ENCODE data around the gene NOP56.

NOP56 gene

DNA sequence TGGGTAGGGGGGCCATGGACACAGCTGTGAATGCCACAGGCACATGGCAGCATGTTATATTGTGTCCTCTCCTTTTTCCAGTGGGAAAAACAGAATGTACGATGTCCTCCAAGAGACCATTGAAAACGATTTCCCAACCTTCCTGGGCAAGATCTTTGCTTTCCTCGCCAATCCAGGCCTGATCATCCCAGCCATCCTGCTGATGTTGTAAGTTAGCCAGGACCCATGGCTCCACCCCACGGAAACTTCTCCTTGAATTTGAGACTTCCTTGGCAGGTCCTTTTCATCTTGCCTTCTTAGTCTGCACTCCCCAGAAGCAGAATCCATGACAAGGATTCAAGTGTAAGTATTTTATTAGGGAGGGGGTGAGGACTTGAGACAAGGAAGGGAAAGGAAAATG is 28.2 kb upstream of the NOP56 start:
- ATAC-seq (no peak), DNase-seq (no peak)
- Mint-ChIP-seq H3K9me3 (peaks cover 10% of the 10 kb centered on the region), H3K27ac (no peak overlapping the region), H3K4me3 (no peak overlapping the region), H3K27me3 (peaks cover 16% of the 10 kb centered on the region), H3K4me1 (peaks cover 6% of the 10 kb centered on the region), H3K36me3 (ENCODE audit: low read depth) (no peaks in the 10 kb centered on the region)

DNA sequence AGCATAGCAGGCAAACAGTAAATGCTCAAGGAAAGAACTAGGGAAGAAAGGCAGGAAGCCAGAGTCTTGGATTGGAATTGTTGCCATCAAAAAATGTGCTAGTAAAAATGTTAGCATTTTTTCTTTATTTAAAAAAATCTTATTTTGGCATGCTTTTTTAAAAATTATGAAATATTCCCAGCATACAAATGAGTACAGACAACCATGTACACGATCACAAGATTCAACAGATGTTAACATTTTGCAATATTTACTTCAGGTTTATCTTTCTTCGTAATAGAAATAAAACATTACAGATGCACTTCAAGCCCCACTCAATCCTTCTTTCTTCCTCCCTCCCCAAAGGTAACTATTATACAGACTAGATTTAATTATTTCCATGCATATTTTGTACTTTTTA is 27.4 kb upstream of the NOP56 start:
- Mint-ChIP-seq H3K27me3 (peaks cover 16% of the 10 kb centered on the region), H3K9me3 (peaks cover 13% of the 10 kb centered on the region)

DNA sequence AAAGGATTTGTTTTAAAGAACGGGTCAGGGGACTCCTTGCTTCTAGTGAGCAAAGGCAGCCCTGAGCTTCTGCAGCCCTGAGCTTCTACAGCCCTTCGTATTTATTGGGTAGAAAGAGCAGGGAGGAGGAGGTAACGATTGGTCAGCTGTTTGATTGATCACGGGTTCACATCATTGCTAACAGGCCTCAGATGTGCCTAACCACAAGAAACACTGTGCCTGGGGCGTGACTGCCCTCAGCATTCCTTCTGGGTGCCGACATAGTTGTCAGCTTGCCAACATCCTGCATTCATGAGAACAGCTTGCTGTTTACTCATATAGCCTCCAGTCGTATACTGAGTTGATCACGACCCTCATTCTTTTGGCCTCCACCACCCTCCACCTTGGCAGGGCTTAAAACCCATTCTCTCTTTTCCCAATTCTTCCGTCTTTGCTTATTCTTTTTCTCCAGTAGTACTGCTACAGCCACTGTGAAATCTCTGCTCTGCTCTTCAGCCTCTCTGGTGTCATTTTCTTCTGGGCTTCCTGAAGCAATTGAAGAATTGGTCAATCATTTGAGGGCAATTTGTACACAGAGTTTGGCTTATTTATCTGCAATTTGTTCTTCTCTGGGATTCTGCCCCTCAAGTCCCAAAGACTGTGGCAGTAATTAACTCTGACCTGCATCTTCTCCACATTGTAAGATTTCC is 25.4 kb upstream of the NOP56 start:
- H3K27me3 Mint-ChIP-seq: peaks cover 26% of the 10 kb centered on the region
- DNase-seq (no peak), ATAC-seq (no peak)
- H3K9me3 Mint-ChIP-seq: peaks cover 21% of the 10 kb centered on the region
- no peak overlapping the region for H3K27ac Mint-ChIP-seq
- no peaks in the 10 kb centered on the region for H3K4me1 Mint-ChIP-seq
- H3K4me3 Mint-ChIP-seq: no peak overlapping the region
- peaks cover 1% of the 10 kb centered on the region for H3K36me3 Mint-ChIP-seq (ENCODE audit: low read depth)

More for the DNA sequence above, 27.4 kb upstream of the NOP56 start:
- H3K4me1 Mint-ChIP-seq: peaks cover 5% of the 10 kb centered on the region
- DNase-seq: no peak
- no peaks in the 10 kb centered on the region for H3K36me3 Mint-ChIP-seq (ENCODE audit: low read depth)
- H3K4me3 Mint-ChIP-seq: no peak overlapping the region
- no peak overlapping the region for H3K27ac Mint-ChIP-seq
- no peak for ATAC-seq

DNA sequence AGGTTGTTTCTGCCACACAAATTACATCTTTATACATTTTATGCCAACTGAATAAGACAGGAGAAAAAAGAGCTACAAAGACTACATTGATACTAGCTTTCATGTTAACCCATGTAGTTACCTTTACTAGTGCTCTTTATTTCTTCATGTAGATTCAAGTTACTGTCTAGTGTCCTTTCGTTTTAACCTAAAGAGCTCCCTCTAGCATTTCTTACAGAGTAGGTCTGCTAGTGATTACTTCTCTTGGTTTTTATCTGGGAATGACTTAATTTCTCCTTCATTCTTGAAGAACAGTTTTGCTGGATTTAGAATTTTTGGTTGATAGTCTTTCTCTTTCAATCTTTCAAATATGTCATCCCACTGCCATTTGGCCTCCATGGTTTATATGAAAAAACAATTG is 21.2 kb upstream of the NOP56 start:
- no peak overlapping the region for H3K4me3 Mint-ChIP-seq
- no peak for ATAC-seq
- peaks cover 16% of the 10 kb centered on the region for H3K9me3 Mint-ChIP-seq
- H3K27me3 Mint-ChIP-seq: peaks cover 43% of the 10 kb centered on the region
- DNase-seq: no peak
- no peak overlapping the region for H3K27ac Mint-ChIP-seq
- H3K4me1 Mint-ChIP-seq: no peaks in the 10 kb centered on the region
- H3K36me3 Mint-ChIP-seq (ENCODE audit: low read depth): peaks cover 1% of the 10 kb centered on the region

DNA sequence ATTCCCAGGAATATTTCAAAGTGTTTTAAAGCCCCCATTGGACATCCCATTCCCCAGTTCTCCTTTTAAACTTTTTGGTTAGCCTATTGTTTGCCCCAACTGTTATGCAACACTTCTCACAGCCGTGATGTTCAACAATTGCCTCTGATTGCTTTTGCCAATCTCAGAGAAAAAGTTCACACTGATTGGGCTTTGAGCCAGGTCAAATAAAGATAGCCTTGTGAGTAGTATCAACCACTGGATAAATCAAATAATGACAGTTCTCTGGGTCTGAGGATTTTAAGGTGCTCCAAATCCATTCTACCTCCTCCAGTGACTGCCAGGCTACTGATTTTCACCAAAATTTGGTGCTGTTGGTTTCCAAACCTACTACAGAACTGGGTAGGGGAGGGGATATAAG is 19.1 kb upstream of the NOP56 start:
- no peaks in the 10 kb centered on the region for H3K4me1 Mint-ChIP-seq
- H3K27ac Mint-ChIP-seq: no peak overlapping the region
- peaks cover 1% of the 10 kb centered on the region for H3K36me3 Mint-ChIP-seq (ENCODE audit: low read depth)
- H3K27me3 Mint-ChIP-seq: peaks cover 38% of the 10 kb centered on the region
- H3K9me3 Mint-ChIP-seq: peaks cover 10% of the 10 kb centered on the region
- ATAC-seq (no peak), DNase-seq (no peak)
- H3K4me3 Mint-ChIP-seq: no peak overlapping the region

DNA sequence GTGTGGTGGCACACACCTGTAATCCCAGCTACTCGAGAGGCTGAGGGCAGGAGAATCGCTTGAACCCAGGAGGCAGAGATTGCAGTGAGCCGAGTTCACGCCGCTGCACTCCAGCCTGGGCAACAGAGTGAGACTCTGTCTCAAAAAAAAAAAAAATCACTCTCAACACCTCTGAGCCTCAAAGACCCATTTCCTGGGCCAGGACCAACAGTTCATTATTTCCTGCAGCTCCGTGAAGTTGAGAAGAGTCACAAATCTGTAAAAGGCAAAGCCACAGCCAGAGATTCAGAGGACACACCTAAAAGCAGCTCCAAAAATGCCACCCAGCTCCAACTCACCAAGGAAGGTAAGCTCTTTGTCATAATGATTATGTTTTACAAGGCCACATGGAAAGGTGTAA is 15.2 kb upstream of the NOP56 start:
- no peaks in the 10 kb centered on the region for H3K4me1 Mint-ChIP-seq

DNA sequence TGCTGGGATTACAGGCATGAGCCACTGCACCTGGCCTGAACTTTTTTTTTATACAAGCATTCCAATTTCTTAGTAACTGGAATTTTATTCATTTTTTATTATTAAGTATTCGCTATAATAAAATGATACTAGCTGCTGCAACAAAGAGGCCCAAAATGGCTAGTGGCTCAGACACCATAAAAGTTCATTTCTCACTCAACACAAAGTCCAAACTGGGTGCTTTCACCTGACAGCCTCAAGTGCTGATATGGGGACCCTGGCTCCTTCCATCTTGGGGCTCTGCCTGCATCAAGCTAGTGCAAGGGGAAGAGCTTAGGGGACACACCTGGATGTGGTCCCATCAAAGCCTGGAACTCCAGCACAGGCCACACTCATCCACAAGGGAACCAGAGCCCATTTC is 12.2 kb upstream of the NOP56 start:
- no peak overlapping the region for H3K4me3 Mint-ChIP-seq
- peaks cover 2% of the 10 kb centered on the region for H3K27me3 Mint-ChIP-seq
- no peaks in the 10 kb centered on the region for H3K9me3 Mint-ChIP-seq
- H3K36me3 Mint-ChIP-seq (ENCODE audit: low read depth): no peaks in the 10 kb centered on the region
- no peak for ATAC-seq
- DNase-seq: no peak
- H3K27ac Mint-ChIP-seq: no peak overlapping the region
- no peaks in the 10 kb centered on the region for H3K4me1 Mint-ChIP-seq

More for the DNA sequence above, 15.2 kb upstream of the NOP56 start:
- ATAC-seq (no peak), DNase-seq (no peak)
- no peaks in the 10 kb centered on the region for H3K9me3 Mint-ChIP-seq
- no peak overlapping the region for H3K4me3 Mint-ChIP-seq
- H3K36me3 Mint-ChIP-seq (ENCODE audit: low read depth): no peaks in the 10 kb centered on the region
- H3K27ac Mint-ChIP-seq: no peak overlapping the region
- H3K27me3 Mint-ChIP-seq: peaks cover 21% of the 10 kb centered on the region

DNA sequence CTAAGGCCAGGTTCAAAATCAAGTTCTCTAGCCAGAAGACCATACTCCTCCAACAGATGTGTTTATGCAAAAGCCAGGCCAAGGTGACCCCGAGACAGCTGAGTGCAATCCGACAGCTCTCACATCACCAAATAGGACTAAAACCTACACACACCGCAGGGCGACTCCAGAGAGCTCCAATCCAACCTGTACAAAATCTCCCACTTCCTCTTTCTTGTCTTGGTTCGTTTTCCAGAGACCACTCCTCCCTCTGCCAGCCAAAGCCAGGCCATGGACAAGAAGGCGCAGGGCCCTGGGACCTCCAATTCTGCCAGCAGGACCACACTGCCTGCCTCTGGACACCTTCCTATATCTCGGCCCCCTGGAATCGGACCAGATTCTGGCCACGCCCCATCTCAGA is 11.5 kb upstream of the NOP56 start:
- H3K27me3 Mint-ChIP-seq: peaks cover 2% of the 10 kb centered on the region
- H3K4me1 Mint-ChIP-seq: no peaks in the 10 kb centered on the region
- no peak overlapping the region for H3K4me3 Mint-ChIP-seq
- no peaks in the 10 kb centered on the region for H3K9me3 Mint-ChIP-seq
- no peak for ATAC-seq
- no peak overlapping the region for H3K27ac Mint-ChIP-seq
- no peak for DNase-seq
- H3K36me3 Mint-ChIP-seq (ENCODE audit: low read depth): no peaks in the 10 kb centered on the region

DNA sequence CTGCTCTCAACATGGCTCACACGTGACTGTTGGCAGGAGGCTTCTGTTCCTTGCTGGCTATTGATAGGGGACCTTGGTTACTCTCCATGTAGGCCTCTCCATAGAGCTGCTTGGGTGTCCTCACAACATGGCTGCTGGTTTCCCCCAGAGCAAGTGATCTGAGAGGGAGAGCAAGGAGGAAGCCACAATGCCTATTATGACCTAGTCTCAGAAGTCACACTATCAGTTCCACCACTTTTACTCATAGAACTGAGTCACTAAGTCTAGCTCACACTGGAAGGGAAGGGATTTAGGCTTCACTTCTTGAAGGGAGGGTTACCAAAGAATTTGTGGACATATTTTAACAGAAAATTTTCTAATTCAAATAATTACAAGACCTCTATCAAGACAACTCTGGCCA is 8.7 kb upstream of the NOP56 start:
- no peaks in the 10 kb centered on the region for H3K9me3 Mint-ChIP-seq
- peak; percentile 49 for ATAC-seq
- no peaks in the 10 kb centered on the region for H3K27me3 Mint-ChIP-seq
- H3K4me1 Mint-ChIP-seq: no peaks in the 10 kb centered on the region
- DNase-seq: no peak
- no peak overlapping the region for H3K27ac Mint-ChIP-seq
- H3K4me3 Mint-ChIP-seq: no peak overlapping the region
- no peaks in the 10 kb centered on the region for H3K36me3 Mint-ChIP-seq (ENCODE audit: low read depth)

DNA sequence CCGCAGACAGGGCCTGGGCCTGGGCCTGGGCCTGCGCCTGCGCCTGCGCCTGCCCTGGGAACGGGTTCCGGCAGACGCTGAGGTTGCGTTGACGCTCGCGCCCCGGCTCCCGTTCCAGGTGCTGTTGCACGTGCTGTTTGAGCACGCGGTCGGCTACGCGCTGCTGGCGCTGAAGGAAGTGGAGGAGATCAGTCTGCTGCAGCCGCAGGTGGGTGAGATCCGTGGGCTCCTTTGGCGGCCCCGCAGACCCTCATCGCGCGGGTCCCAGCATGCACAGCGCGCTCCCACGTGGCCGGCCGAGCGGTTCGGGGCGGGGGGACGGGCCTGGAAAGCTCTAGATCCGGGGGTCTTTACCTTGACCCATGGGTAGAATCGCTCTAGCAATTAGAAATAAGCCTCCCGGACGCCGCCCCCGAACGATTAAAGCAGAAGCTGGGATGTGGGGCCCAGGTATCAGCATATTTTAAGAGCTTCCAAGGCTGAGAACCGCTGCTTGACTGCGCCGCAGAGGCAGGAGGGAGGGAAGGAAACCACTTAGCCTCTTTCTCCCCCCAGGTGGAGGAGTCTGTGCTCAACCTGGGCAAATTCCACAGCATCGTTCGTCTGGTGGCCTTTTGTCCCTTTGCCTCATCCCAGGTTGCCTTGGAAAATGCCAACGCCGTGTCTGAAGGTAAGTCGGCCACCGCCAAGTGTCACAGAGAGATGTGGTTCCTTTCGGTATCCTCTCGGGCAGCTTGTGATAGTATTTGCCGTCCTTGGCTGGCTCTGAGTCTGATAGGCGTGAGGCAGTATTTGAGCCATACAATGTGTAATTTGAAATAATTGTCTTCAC is 508 bp downstream of the NOP56 start:
- no peaks in the 10 kb centered on the region for H3K9me3 Mint-ChIP-seq
- no peaks in the 10 kb centered on the region for H3K27me3 Mint-ChIP-seq
- peak overlapping the region; percentile 91 for H3K27ac Mint-ChIP-seq
- peaks cover 54% of the 10 kb centered on the region for H3K4me1 Mint-ChIP-seq
- peaks cover 52% of the 10 kb centered on the region for H3K36me3 Mint-ChIP-seq (ENCODE audit: low read depth)
- peak overlapping the region; percentile 90 for H3K4me3 Mint-ChIP-seq
- ATAC-seq: peak; percentile 33
- peak; percentile 56 for DNase-seq

DNA sequence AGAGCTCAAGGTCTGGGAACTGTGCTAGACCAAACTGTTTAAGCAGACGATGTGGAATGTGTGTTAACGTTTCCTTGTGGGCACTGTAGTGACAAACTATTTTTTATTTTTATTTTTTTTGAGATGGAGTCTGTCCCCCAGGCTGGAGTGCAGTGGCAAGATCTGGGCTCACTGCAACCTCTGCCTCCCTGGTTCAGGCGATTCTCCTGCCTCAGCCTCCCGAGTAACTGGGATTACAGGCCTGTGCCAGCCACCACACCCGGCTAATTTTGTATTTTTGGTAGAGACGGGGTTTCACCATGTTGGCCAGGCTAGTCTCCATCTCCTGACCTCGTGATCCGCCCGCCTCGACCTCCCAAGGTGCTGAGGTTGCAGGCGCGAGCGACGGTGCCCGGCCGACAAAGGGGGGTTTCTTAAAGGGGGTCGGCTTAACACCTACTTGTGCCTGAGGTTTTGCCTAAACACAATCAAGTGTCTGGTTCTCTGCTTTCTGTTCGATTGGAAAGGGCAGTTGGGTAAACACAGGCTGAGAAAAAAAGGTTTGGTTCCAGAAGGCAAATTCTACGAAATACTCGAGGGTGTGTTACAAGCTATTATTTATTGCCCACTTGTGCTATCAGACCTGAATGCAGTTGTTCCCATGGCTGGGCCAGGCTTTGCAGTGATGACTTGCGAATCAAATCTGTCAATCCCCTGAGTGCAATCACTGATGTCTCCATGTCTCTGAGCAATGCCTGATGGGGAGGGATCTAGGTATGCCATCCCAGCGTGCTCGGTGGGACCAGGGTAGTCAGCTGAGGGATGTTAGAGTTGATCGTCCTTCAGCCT is 1.3 kb downstream of the NOP56 start:
- Mint-ChIP-seq H3K27me3 (no peaks in the 10 kb centered on the region), H3K9me3 (no peaks in the 10 kb centered on the region), H3K36me3 (ENCODE audit: low read depth) (peaks cover 58% of the 10 kb centered on the region), H3K4me3 (peak overlapping the region; percentile 90), H3K4me1 (peaks cover 54% of the 10 kb centered on the region), H3K27ac (peak overlapping the region; percentile 91)
- ATAC-seq (no peak), DNase-seq (no peak)

DNA sequence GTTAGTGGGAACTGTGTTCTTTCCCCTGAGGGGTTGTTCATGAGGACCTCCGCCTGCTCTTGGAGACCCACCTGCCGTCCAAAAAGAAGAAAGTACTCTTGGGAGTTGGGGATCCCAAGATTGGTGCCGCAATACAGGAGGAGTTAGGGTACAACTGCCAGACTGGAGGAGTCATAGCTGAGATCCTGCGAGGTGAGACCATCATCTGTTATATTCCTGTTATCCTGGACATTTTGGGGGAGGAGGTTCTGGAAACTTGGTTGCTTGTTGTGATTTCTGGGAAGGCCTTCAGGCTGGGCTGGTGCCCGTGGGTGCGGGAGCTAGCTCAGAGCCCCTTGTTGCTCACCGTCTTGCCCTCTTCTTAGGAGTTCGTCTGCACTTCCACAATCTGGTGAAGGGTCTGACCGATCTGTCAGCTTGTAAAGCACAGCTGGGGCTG is 2.0 kb downstream of the NOP56 start:
- peak overlapping the region; percentile 91 for H3K27ac Mint-ChIP-seq
- ATAC-seq: no peak
- H3K36me3 Mint-ChIP-seq (ENCODE audit: low read depth): peaks cover 60% of the 10 kb centered on the region
- peak overlapping the region; percentile 90 for H3K4me3 Mint-ChIP-seq
- no peak for DNase-seq
- peaks cover 54% of the 10 kb centered on the region for H3K4me1 Mint-ChIP-seq
- H3K9me3 Mint-ChIP-seq: no peaks in the 10 kb centered on the region
- no peaks in the 10 kb centered on the region for H3K27me3 Mint-ChIP-seq

DNA sequence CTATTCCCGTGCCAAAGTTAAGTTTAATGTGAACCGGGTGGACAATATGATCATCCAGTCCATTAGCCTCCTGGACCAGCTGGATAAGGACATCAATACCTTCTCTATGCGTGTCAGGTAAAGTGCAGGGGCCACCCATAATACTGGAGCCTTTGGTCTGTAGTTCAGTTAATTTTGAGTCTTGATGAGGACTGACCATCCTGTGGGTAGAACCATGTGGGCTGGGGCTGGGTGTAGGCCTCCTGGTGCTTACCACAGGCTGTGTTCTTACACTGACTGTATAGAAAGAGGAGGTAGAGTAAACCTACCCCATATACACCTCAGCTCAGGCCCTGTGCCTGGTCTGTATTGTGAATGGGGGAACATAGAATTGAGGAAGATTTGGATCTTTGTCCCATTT is 2.4 kb downstream of the NOP56 start:
- Mint-ChIP-seq H3K27ac (peak overlapping the region; percentile 91), H3K36me3 (ENCODE audit: low read depth) (peaks cover 62% of the 10 kb centered on the region), H3K27me3 (no peaks in the 10 kb centered on the region), H3K9me3 (no peaks in the 10 kb centered on the region), H3K4me3 (peak overlapping the region; percentile 90), H3K4me1 (peaks cover 51% of the 10 kb centered on the region)
- no peak for DNase-seq
- ATAC-seq: no peak

DNA sequence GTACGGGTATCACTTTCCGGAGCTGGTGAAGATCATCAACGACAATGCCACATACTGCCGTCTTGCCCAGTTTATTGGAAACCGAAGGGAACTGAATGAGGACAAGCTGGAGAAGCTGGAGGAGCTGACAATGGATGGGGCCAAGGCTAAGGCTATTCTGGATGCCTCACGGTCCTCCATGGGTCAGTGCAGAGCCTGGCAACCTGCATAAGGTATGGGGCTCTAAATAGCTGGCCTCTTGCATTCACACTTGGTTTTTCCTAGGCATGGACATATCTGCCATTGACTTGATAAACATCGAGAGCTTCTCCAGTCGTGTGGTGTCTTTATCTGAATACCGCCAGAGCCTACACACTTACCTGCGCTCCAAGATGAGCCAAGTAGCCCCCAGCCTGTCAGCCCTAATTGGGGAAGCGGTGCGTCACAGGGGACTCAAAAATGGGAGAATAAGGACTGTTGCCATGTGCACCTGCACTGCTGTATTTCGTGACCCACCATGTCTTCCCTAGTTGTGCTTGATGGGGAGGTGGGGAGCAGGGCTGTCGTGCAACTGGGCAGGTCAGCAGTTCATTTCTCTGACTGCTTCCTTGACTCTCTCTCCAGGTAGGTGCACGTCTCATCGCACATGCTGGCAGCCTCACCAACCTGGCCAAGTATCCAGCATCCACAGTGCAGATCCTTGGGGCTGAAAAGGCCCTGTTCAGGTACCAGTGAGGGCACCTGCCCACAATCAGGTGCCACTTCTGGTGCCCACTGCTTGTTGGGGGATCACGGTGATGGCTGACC is 3.1 kb downstream of the NOP56 start:
- Mint-ChIP-seq H3K4me3 (peak overlapping the region; percentile 90), H3K27me3 (no peaks in the 10 kb centered on the region), H3K9me3 (no peaks in the 10 kb centered on the region), H3K4me1 (peaks cover 47% of the 10 kb centered on the region), H3K36me3 (ENCODE audit: low read depth) (peaks cover 63% of the 10 kb centered on the region), H3K27ac (peak overlapping the region; percentile 91)
- ATAC-seq (no peak), DNase-seq (no peak)
